GM03348 (cell line): ENCODE data around the gene USP47.
"Not testable (repeated sequence)": the region's sequence is repeated elsewhere in the genome, so short reads cannot be mapped to it uniquely, and the experiment has no call there.

Experiments
- DNase-seq: peaks from one replicate; pipeline ENCODE4 v3.0.0; 2012; ENCODE audit warnings: low spot score

The USP47 gene

DNA sequence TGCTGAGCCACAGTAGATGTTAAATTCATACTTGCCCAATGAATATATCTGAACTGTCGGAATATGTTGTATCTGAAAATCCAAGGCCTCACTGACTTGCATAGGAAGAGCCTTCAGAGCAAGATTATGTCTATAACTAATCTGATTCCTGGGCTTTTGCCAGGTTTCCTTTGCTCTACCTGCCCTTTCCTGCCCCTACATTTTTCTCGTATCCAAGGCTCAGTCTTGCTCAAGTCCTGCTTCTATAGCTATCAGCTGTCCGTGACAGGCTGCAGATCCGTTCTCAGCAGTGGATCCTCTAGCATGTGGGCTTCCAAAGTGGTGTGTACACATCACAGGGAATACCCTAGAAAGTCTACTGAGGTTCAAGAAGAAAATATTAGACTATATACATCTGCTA is 18.8 kb upstream of the USP47 start:
- no peak for DNase-seq

DNA sequence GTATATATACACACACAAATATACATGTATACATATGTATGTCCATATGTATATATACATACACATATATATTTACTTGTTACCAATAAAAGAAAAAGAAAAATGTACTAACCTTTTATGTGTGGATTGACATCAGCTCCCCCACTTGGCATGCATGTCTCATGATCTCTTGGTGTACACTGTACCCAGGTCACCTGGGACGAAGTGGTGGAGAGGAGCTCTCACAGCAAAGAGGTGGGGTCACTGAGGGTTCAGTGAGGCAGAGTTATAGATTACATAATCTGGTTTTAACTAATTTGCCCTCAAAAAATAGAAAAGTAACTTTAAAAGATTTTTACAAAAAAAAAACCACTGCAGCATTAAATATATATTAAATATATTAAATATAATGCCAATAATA is 15.5 kb upstream of the USP47 start:
- no peak for DNase-seq

DNA sequence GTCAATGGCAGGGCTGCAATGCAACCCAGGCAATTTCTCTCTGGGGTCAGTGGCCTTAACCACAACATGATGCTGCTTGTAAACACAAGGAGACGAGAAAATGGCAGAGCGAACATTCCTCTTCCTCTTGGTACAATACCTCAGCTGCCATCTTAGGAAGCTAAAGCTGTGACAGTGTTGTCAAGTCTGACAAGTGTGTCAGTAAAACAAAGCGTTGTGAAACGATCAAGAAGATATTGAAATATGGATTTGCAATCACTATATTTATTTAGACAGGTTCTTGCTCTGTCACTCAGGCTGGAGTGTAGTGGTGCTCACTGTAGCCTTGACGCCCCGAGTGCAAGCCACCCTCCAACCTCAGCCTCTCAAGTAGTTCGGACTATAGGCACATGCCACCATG is 14.5 kb upstream of the USP47 start:
- no peak for DNase-seq

DNA sequence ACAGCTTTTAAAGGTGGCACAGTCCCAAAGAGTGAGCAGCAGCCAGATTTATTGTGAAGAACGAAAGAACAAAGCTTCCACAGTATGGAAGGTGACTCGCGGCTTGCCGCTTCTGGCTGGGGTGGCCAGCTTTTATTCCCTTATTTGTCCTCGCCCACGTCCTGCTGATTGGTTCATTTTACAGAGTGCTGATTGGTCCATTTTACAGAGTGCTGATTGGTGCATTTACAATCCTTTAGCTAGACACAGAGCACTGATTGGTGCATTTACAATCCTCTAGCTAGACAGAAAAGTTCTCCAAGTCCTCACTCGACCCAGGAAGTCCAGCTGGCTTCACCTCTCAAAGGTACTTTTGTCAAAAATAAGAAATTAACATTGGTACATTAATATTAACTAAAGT is 10.4 kb upstream of the USP47 start:
- not testable (repeated sequence) for DNase-seq

DNA sequence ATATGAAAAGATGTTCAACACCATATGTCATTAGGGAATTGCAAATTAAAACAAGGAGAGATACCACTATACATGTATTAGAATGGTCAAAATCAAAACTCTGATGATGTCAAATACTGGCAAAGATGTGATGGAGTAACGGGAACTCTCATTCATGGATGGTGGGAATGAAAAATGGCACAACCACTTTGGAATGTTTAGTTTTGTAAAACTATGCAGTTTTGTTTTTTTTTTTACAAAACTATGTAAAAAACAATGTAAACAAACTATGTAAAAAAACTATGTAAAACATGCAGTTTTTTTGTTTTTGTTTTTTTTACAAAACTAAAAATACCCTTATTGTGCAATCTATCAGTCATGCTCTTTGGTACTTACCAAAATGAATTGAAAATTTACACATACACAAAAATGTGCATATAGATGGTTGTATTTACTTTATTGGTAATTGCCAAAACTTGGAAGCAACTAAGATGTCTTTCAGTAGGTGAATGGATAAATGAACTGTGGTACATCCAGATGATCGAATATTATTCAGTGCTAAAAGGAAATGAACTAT is 5.0 kb upstream of the USP47 start:
- DNase-seq, result no peak

DNA sequence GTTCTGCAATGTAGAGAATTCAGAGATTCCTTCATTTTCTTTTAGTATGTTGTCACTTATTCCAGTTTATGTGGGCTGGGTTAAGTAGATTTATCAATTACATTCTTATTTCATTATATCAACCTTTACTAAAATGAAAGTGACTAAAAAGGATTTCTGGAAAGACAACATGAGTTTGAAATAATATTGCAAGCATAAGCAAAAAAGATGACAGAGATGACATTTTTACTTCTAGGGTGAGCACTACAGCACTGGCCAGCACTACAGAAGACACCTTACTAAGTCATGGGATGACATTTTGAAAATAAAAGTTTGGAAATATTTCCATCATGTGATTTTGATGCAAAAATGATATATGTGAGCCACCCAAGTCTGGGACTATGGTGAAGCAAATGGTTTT is 2.1 kb upstream of the USP47 start:
- no peak for DNase-seq

DNA sequence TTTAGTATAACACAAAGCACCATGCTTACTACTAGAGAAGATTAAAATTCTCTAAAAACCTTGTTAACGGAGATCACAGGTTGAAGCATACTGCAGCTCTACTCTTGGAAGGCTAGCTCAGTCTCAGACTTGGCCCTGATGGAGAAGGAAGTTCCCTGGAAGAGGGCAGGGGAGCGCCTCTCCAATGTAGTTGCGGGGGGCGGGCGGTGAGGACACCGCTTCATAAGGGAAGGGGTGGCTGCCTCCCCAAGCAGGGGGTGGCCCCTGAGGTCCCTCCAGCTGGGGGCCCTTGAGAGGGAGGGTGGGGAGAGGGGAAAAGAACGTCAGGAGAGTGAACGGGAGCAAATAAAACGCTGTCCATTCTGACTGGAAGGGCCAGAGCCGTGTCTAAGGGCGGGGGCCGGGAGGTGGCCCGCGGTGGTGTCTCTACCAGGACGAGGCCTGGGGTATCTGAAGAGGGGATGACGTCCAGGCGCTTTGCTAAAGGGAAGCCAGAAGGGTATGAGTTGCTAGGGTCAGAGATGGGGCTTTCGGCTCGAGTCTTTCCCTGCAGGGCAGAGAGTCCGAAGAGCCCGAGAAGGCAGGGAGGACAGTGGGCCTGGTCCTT is 553 bp upstream of the USP47 start:
- DNase-seq, result peak; percentile 66

DNA sequence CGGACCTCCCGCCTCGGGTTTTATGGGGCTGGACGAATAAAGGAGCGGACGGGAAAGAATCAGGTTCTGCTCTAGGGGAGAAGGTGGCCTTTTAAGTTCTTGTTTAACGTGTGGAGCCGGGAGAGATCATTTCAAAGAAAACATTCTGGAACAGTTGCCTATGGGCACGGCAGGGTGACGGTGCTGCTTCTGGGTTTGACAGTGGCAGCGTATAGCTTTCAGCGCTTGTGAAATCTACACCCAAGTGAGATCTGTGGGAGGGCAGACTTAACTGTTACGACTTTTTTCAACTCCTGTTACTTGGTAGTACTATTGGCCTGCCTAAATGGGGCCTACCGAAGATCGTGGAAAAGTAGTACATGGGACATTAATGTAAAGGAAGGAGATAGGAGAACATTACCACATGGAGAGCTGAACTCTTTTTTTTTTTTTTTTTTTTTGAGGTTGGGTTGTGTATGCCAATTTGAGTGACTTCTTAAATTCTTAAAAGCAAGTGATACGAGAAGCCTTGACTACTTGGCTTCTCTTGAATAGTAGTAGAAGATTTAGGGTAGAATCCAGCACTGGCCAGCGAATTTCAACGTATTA is 743 bp downstream of the USP47 start:
- DNase-seq, result peak; percentile 67

DNA sequence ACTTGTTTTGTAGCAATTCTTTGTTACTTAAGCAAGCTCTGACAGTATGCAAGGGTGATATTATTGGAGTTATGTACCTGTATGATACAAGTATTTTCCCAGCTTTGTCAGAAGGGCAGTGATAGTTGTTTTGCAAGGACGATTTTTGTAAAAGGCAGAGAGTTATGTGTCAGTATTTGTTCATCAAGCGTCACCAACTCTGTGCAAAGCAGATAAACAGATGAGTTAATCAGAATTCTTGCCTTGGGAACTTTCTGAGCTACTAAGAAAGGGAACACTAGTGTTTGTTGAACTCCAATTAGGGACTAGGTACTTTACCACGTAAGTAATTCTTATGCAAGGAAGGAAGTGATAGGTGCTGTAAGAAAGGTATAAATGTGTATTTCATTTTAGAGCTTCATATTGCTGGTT is 1.4 kb downstream of the USP47 start:
- peak; percentile 34 for DNase-seq

DNA sequence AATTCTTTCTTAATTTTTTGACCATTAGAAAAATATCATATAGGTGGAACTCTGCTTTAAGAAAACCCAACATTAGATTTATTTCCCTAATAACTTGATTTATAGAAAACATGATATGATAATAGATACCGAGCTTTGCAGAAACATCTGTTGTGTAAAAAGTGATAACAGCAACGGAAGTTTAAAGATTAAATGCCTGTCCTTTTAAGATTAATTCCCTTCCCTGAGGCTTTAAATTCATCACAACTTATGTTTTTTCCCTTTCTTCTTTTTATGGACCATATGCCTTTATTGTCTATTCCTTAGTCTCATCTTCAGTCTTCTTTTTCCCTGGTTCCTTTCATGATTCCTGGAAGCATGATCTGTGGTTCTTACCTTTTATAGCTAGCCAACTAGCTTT is 1.9 kb downstream of the USP47 start:
- no peak for DNase-seq

DNA sequence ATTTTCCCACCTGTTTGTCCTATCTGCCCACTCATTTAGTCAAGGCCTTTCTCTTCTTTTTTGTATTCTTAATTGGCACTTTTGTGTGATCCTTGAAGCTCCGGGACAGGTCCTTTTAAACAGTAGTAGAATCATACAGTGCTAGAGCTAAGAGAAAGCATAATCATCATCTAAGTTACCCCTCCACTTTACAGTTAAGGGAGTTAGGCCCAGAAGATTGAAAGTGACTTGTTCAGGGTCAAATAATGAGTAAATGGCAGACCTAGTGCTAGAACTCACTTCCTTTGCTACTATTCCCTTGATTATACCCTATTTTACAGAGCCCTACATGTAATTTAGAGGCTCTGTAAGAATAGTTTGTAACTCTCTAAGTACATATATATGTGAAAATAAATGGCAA is 2.5 kb downstream of the USP47 start:
- no peak for DNase-seq

DNA sequence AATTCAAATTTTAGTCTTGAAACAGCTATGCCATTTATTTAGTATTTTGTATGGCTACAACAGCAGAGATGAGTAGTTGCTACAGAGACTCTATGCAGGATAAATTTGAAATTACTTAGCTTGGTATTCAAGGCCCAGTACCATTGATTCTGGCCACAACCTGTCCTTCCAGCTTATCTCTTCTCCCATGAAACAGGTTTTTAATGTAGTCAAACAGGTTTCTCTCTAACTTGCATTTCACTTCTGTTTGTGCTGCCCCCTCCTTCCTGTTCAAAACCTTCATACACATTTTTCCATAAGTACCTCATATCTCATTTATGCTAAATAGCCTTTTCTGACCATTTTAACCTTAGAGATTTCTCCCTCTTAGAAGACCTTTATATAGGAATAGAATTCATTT is 3.3 kb downstream of the USP47 start:
- no peak for DNase-seq

DNA sequence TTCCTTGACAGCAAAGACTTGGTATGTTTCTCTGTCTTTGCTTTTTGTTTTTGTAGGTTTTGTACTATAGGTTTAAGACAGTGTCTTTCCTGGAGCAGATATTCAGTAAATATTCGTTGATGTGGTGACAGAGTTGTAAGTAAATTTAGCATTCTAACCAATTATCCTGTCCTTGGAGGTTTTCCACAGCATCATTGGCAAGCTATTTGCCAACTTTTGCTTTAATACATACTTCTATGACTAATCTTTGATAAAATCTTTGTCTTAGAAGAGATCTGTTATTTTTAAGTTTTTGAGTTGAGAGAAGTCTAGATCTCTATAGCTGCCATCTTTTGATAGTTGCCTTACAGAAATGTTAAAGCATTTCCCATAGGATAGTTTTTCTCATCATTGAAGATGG is 3.8 kb downstream of the USP47 start:
- DNase-seq, result no peak

DNA sequence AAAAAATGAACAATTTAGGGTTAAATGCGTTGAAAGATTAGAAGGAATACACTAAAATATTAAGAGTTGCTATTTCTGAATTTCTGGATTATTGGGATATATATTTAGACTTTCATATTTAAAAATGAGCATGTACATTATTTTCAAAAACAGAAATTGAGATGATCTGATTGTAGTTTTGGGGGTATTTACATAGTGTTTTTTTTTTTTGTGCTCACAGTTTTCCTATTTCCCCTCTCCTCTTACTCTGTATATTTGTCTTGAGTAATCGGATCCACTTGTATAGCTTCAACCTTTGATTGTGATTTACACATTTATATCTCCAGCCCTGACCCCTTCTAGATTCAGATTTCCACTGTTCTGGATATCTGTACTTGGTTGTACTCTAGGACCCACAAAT is 5.3 kb downstream of the USP47 start:
- no peak for DNase-seq

DNA sequence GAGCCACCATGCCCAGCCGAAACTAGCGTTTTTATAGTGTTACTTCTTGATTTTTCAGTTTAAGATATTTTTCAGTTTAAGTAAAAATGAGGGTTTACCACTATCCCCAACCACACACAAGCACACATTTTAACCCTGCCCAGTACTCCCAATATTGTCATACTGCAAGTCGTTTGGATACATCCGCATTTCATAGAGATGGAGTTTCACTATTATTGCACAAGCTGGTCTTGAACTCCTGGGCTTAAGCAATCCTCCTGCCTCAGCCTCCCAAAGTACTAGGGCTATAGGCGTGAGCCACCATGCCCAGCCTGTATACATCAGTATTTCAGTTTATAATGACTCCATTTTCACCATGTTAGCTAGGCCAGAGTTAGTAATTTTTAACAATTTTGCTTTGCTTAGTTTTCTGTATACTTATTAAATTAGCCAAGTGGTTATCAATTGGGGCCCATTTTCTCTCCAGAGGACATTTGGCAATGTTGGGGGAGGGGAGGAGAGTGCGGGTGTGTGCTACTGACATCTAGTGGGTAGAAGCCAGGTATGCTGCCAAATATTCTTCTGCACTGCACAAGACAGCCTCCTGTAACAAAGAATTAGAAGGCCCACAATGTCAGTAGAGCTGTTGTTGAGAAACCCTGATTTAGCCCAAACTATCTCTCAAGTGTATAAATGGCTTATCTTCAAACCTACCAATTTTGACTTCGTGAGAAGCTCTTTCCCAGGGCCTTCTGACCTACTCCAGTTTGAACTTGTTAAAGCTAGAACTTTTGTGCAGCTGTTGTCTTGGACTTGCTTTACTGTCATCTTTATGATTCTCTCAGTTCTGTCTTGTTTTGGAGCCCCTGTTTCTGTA is 7.3 kb downstream of the USP47 start:
- DNase-seq, result peak; percentile 33

DNA sequence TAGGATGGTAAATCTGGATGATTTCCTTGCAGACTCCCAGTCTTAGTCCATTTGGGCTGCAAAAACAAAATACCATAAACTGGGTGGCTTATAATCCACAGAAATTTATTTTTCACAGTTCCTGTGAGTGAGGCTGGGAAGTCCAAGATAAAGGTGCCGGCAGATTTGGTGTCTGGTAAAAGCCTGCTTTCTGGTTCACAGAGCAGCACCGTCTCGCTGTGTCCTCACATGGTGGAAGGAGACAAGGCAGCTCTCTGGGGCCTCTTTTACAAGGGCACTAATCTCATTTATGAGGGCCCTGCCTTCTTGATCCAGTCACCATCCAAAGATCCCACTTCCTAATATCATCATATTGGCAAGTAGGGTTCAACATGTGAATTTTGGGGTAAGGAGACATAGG is 8.9 kb downstream of the USP47 start:
- no peak for DNase-seq

DNA sequence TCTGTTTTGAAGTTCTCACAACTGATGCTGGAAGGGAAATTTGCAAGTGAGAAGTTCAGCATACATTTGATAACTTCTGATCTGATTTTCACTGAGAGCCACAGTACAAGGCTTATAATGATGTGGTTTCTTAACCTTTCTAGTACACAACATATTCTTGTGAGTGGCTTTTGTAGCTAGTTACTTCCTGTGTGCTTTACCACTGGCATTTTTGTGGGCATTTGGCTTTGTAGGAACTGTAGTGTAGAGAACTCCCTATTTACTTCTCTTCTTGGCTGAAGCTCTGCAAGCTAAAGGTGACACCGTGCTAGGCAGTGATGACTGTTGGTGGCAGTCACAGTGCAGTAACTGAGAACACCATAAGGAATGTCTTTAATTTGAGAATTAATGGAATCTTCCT is 14.9 kb downstream of the USP47 start:
- DNase-seq, result no peak

DNA sequence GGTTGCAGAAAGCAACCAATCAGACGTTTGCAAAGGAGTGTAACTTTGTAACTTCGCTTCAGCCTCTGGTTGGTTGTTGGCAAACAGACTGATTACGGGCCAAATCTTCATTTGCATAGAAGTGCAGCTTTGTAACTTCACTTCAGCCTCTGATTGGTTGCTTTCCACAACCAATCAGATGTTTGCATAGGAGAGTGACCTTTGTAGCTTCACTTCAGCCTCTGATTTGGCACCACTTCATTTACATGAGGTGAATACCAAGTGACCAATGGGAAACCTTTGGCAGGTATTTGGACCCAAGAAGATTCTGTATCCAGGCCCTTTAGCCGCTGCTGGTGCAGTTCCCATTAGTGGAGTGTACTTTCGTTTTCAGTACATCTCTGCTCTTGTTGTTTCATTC is 16.0 kb downstream of the USP47 start:
- DNase-seq, result no peak

DNA sequence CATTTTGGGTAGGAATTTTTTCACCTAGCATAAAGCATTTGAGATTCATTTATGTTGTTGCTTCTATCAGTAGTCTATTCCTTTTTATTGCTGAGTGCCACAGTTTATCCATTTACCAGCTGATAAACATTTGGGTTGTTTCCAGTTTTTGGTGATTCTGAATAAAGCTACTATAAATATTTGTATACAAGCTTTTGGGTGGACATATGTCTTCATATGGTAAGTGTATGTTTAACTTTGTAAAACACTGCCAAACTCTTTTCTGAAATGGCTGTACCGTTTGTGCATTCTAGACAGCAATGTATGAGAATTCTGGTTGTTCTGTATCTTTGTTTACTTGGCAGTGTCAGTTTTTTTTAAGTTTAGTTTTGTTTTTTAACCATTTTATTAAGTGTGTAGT is 16.9 kb downstream of the USP47 start:
- no peak for DNase-seq

DNA sequence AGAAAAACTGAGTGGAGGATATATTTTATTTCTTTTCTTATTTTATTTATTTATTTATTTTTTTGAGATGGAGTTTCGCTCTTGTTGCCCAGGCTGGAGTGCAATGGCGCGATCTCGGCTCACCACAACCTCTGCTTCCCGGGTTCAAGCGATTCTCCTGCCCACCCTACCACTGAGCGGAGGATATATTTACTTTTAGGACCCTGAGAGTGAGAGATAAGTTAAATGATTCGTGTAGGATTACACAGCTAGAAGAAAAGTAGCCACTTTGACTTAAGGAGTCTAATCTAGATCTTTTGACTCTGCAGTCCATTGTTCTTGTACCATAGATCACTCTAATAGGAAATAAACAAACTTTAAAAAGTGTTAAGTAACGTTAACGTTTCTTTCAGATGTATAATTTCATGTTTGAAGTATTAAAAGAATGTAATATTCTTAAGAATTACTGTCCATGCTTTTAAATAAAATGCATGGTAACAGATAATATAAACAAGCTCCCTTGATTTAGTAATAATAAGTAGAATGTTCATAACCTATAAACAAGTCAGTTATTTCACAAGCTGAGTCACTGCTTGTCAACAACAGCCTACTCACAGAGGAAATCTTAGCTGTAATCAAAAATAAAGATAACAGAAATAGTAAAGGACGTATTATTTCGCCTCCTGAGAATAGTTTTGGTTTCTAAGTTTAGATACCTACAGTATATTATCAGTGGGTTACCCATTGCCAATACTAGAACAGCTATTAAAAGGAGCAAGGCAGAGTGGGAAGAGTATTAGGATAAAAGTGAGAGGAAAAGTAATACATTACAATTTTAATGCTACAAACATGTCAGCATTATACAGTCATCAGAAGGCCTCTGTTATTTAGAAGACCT is 18.6 kb downstream of the USP47 start:
- DNase-seq, result no peak

DNA sequence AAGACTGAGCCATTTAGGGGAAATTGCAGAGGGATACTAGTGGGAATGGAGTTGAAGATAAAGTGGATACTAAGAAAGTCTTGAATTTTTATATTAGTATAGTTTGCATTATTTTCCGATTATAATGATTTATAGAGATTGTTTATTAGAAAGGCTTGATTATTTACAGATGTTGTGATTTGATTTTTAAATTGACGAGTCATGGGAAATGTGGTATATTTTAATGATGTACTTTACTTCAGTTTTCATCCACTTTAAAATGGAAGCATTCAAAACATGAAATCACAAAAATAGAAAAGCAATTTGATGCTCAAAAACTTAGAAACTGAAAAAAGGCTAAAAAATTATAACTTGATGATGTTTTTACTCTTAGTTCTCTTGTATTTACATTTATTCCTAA is 21.2 kb downstream of the USP47 start:
- DNase-seq, result no peak

DNA sequence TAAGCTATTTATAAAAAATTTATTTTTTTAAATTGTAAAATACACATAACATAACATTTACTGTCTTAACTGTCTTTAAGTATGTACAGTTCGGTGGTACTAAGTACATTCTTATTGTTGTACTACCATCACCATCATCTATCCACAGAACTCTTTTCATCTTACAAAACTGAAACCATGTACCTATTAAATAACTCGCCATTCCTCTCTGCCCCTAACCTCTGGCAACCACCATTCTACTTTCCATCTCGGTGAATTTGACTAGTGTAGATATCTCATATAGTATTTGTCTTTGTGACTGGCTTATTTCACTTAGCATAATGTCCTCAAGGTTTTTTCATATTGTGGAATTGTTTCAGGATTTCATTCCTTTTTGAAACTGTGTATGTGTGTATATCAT is 22.6 kb downstream of the USP47 start:
- DNase-seq, result no peak
